OCI-LY7 (cell line): ENCODE results near the gene ARHGAP42. TPM values are rescaled to one million over a fixed set of nuclear protein-coding genes. Genes with fewer than 3 reads are reported as not detected.
A peak's percentile ranks its signal among the peaks of the same experiment; 100 is the strongest.

Experiments used
- BruUV-seq: library from RNA; stranded (reverse); fragments of 400-500 nt; replicated peaks from 2 replicates; lab custom pipeline; 2021; lab: Mats Ljungman, UMichigan
- CTCF ChIA-PET: fragments of 300-600 bp; sonication (Branson Sonifier 250); formaldehyde crosslinking; loops from one replicate; lab custom pipeline; 2022; ENCODE audit warnings: antibody characterized with exemption; ENCODE audit not compliant: unreplicated experiment; lab: Charles Lee
- POLR2A ChIA-PET: fragments of 300-600 bp; sonication (Branson Sonifier 250); formaldehyde crosslinking; loops from one replicate; lab custom pipeline; 2022; ENCODE audit warnings: antibody characterized with exemption; lab: Charles Lee
- DNase-seq: peaks from one replicate; pipeline ENCODE4 v3.0.0-alpha.2; 2015; ENCODE audit warnings: low spot score
- H2AFZ ChIP-seq: fragments of 200-600 bp; sonication (generic), shearing (Covaris generic); 2 replicates; pipeline ENCODE4 v1.6.1; 2014; ENCODE audit warnings: mild to moderate bottlenecking, antibody characterized with exemption, low read length, moderate library complexity
- H3K27ac ChIP-seq: fragments of 200-600 bp; sonication (generic); 2 replicates; pipeline ENCODE4 v1.5.1; 2014; ENCODE audit warnings: mixed run types, low read depth, mild to moderate bottlenecking, moderate library complexity, low read length, inconsistent platforms; ENCODE audit not compliant: poor library complexity, severe bottlenecking
- H3K36me3 ChIP-seq: fragments of 200-600 bp; sonication (generic); 2 replicates; pipeline ENCODE4 v1.6.1; 2014; ENCODE audit warnings: mild to moderate bottlenecking, antibody characterized with exemption, low read length, moderate library complexity, mixed read lengths; ENCODE audit not compliant: insufficient read depth
- H3K4me1 ChIP-seq: fragments of 200-600 bp; sonication (generic); 2 replicates; pipeline ENCODE4 v1.5.1; 2014; ENCODE audit warnings: mild to moderate bottlenecking, low read length; ENCODE audit not compliant: insufficient read depth, poor library complexity, severe bottlenecking
- H3K4me2 ChIP-seq: fragments of 200-600 bp; sonication (generic); 2 replicates; pipeline ENCODE4 v1.6.1; 2014; ENCODE audit warnings: mild to moderate bottlenecking, low read length
- H3K4me3 ChIP-seq: fragments of 200-600 bp; sonication (generic); 2 replicates; pipeline ENCODE4 v1.5.1; 2014; ENCODE audit warnings: mild to moderate bottlenecking, low read depth, low read length; ENCODE audit not compliant: poor library complexity, severe bottlenecking
- H3K79me2 ChIP-seq: fragments of 200-600 bp; sonication (generic); 2 replicates; pipeline ENCODE4 v1.6.1; 2016; ENCODE audit warnings: low read depth, mild to moderate bottlenecking, low read length, moderate library complexity, mixed read lengths; ENCODE audit not compliant: insufficient read depth
- H3K9me2 ChIP-seq: fragments of 200-600 bp; sonication (generic); 2 replicates; pipeline ENCODE4 v1.6.1; 2016; ENCODE audit warnings: mild to moderate bottlenecking, low read length, mixed read lengths; ENCODE audit not compliant: insufficient read depth
- H3K9me3 ChIP-seq: fragments of 200-600 bp; sonication (generic); 2 replicates; pipeline ENCODE4 v1.6.1; 2014; ENCODE audit warnings: mild to moderate bottlenecking, mixed run types, low read length, mixed read lengths
- H4K20me1 ChIP-seq: fragments of 200-600 bp; sonication (generic); 2 replicates; pipeline ENCODE4 v1.6.1; 2014; ENCODE audit warnings: mild to moderate bottlenecking, antibody characterized with exemption, low read length, moderate library complexity, mixed read lengths; ENCODE audit not compliant: insufficient read depth
- EZH2phosphoT487 ChIP-seq: fragments of 200-600 bp; sonication (generic); IDR thresholded peaks from 2 replicates; pipeline ENCODE4 v1.6.1; 2018; ENCODE audit warnings: low read depth, borderline replicate concordance, mild to moderate bottlenecking, mixed run types, antibody characterized with exemption, low read length, moderate library complexity, mixed read lengths
- intact Hi-C: fragments of 100-400 bp; cut with micrococcal nuclease; formaldehyde crosslinking; loops from one replicate; pipeline ENCODE4 v1.10.0; 2022; ENCODE audit not compliant: unreplicated experiment
- total RNA-seq, 2 experiments: library from RNA; depleted of rRNA in 1 of 2; stranded (reverse); fragments of >200 nt in 1 of 2; shearing (Covaris generic) in 1 of 2; gene quantifications; 2 replicates each; pipeline ENCODE4 v1.2.3, GENCODE V29; 2014 to 2022
- TF ChIP-seq, protein P1 (sequence below): fragments of 200-600 bp; sonication (generic); conservative IDR thresholded peaks from 2 replicates; pipeline ENCODE4 v1.5.1; 2014; ENCODE audit warnings: mild to moderate bottlenecking, antibody characterized with exemption, low read length, moderate library complexity, mixed read lengths

Gene ARHGAP42
- total RNA-seq, 2 experiments from 2014 or later: not detected

DNA sequence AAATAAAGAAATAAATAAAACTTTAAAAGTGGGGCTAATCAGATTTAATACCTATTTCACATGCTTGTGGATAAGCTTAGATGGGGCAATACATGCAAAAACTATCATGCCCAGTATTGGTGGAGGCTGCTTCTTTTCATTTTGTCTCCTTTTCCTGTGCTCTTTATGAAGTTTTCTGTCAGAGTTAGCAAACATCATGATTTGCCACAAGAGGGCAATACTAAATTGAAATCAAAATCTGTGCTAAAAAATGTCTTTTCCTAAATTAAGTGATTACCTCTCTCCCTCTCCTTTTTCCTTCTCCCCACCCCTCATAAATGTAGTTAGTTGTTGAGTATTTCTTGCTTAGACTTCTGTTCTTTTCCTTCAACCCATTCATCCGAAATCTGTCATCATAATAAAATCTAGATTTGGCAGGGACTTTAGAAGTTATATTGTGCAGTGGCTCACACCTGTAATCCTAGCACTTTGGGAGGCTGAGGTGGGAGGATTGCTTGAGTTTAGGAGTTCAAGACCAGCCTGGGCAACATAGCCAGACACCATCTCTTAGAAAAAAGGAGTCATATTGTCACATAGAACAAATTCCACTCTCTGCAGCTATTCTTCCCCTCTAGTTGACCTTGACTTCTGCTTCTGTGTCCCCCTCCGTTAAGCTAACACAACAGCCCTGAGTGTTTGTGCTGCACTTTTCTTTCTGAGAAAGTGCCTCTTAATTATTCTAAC, 4.7 kb upstream of the ARHGAP42 start:
- POLR2A ChIA-PET: interaction anchor here (0.5 to 1.8 kb wide), 5 partner anchors 10 to 570 kb away, joined by 3 to 5 read pairs (median 4); no protein-coding TSS in a partner anchor
- CTCF ChIA-PET: no interaction called here
- Histone ChIP-seq H3K79me2 (no peaks in the 10 kb centered on the region), H3K9me2 (no peaks in the 10 kb centered on the region), H4K20me1 (no peaks in the 10 kb centered on the region), H3K36me3 (no peaks in the 10 kb centered on the region), H3K9me3 (no peaks in the 10 kb centered on the region), H3K4me1 (no peaks in the 10 kb centered on the region), H3K4me2 (no peak overlapping the region), H3K27ac (no peak overlapping the region), H2AFZ (no peak overlapping the region), H3K4me3 (no peak overlapping the region)
- TF ChIP-seq EZH2phosphoT487: no peak
- TF ChIP-seq, protein P1, sequence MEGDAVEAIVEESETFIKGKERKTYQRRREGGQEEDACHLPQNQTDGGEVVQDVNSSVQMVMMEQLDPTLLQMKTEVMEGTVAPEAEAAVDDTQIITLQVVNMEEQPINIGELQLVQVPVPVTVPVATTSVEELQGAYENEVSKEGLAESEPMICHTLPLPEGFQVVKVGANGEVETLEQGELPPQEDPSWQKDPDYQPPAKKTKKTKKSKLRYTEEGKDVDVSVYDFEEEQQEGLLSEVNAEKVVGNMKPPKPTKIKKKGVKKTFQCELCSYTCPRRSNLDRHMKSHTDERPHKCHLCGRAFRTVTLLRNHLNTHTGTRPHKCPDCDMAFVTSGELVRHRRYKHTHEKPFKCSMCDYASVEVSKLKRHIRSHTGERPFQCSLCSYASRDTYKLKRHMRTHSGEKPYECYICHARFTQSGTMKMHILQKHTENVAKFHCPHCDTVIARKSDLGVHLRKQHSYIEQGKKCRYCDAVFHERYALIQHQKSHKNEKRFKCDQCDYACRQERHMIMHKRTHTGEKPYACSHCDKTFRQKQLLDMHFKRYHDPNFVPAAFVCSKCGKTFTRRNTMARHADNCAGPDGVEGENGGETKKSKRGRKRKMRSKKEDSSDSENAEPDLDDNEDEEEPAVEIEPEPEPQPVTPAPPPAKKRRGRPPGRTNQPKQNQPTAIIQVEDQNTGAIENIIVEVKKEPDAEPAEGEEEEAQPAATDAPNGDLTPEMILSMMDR: peak; percentile 64
- peak; percentile 3 for DNase-seq
- BruUV-seq: no TSS peak
- intact Hi-C loops: loop anchor here (2.0 kb wide), 1 partner anchor 172 kb away; no protein-coding TSS in a partner anchor

DNA sequence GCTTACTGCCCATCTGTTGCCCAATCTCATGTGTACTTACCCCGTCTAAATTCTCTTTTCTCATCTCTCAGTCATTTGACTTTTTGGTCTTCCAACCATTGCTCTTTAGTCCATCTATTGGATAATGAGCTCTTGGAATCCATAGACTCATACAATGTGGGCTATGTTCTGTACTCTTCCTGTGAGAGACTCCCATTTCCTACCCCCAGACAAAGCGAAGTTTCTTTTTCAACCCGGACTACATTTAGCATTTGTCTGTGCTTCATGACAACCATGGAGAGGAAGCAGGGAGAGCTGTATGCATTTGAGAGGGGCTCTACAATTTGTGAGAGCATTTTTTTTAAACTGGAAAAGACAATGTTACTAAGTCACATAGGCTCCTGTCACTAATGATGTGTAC, 4.0 kb upstream of the ARHGAP42 start:
- no peak overlapping the region for H3K4me3 ChIP-seq
- no peaks in the 10 kb centered on the region for H3K36me3 ChIP-seq
- H3K9me3 ChIP-seq: no peaks in the 10 kb centered on the region
- H4K20me1 ChIP-seq: no peaks in the 10 kb centered on the region
- no TSS peak for BruUV-seq
- H2AFZ ChIP-seq: no peak overlapping the region
- POLR2A ChIA-PET: interaction anchor here (1.1 to 1.8 kb wide), 2 partner anchors 10 to 13 kb away, joined by 3 to 5 read pairs; no protein-coding TSS in a partner anchor
- H3K9me2 ChIP-seq: no peaks in the 10 kb centered on the region
- H3K27ac ChIP-seq: no peak overlapping the region
- H3K79me2 ChIP-seq: no peaks in the 10 kb centered on the region
- no peak for DNase-seq
- H3K4me2 ChIP-seq: no peak overlapping the region
- TF ChIP-seq, protein P1: no peak
- no peak for TF ChIP-seq EZH2phosphoT487
- H3K4me1 ChIP-seq: no peaks in the 10 kb centered on the region
- intact Hi-C loops: loop anchor here (2.0 kb wide), 1 partner anchor 172 kb away; no protein-coding TSS in a partner anchor
- CTCF ChIA-PET: no interaction called here
